ENCODE measurements around the gene L3MBTL3.
A peak's percentile ranks its signal among the peaks of the same experiment; 100 is the strongest.

L3MBTL3 gene

GRCh38 chr6:130018292-130018743 is at the start of gene L3MBTL3:
Gene L3MBTL3 (plus strand): TSS chr6:130018581. CDS start chr6:130042700, 24,119 bp downstream.
- peak within 1 kb of the TSS; percentile 96 for H3K4me3 ChIP-seq (ENCODE audit: low read depth, low read length)
- in situ Hi-C loops (cut with HindIII; ENCODE audit: low sequenced_read_pairs) = no loop called here
- no peak for TF ChIP-seq CTCF (IDR thresholded peaks at IDR 0.05; ENCODE audit: low read depth, low read length, missing control alignments)
- peak; percentile 64 for DNase-seq (ENCODE audit: low read depth)

- no peak for DNase-seq (ENCODE audit: low read depth)
- in situ Hi-C loops (cut with HindIII; ENCODE audit: low sequenced_read_pairs) = no loop called here
- no peak for TF ChIP-seq CTCF (IDR thresholded peaks at IDR 0.05; ENCODE audit: low read depth, low read length, missing control alignments)
- H3K4me3 ChIP-seq (ENCODE audit: low read depth, low read length) = no peak overlapping the region
Measured at GRCh38 chr6:129969064-129969463, 49.3 kb upstream of the L3MBTL3 start.

GRCh38 chr6:129976110-129976509 is 42.3 kb upstream of the L3MBTL3 start:
- in situ Hi-C loops (cut with HindIII; ENCODE audit: low sequenced_read_pairs) = no loop called here
- TF ChIP-seq CTCF (IDR thresholded peaks at IDR 0.05; ENCODE audit: low read depth, low read length, missing control alignments) = no peak
- DNase-seq (ENCODE audit: low read depth) = no peak

GRCh38 chr6:129978148-129978916 is 40.0 kb upstream of the L3MBTL3 start:
- TF ChIP-seq CTCF (IDR thresholded peaks at IDR 0.05; ENCODE audit: low read depth, low read length, missing control alignments) = no peak
- no peak for DNase-seq (ENCODE audit: low read depth)
- no peak overlapping the region for H3K4me3 ChIP-seq (ENCODE audit: low read depth, low read length)
- in situ Hi-C loops (cut with HindIII; ENCODE audit: low sequenced_read_pairs) = no loop called here

More at GRCh38 chr6:129976110-129976509, 42.3 kb upstream of the L3MBTL3 start:
- no peak overlapping the region for H3K4me3 ChIP-seq (ENCODE audit: low read depth, low read length)

GRCh38 chr6:129980821-129981220 is 37.6 kb upstream of the L3MBTL3 start:
- no peak overlapping the region for H3K4me3 ChIP-seq (ENCODE audit: low read depth, low read length)
- in situ Hi-C loops (cut with HindIII; ENCODE audit: low sequenced_read_pairs) = no loop called here
- no peak for TF ChIP-seq CTCF (IDR thresholded peaks at IDR 0.05; ENCODE audit: low read depth, low read length, missing control alignments)
- no peak for DNase-seq (ENCODE audit: low read depth)

- no peak for TF ChIP-seq CTCF (IDR thresholded peaks at IDR 0.05; ENCODE audit: low read depth, low read length, missing control alignments)
Measured at GRCh38 chr6:129981598-129981997, 36.8 kb upstream of the L3MBTL3 start.

More at GRCh38 chr6:129981598-129981997, 36.8 kb upstream of the L3MBTL3 start:
- no peak overlapping the region for H3K4me3 ChIP-seq (ENCODE audit: low read depth, low read length)
- in situ Hi-C loops (cut with HindIII; ENCODE audit: low sequenced_read_pairs) = no loop called here
- no peak for DNase-seq (ENCODE audit: low read depth)

Measured in astrocyte of the cerebellum (primary cell).